HG03460 (cell line): Measurements from ENCODE around the gene SYNE1.

Experiments used
- ATAC-seq: cut with Tn5 transposase; IDR thresholded peaks from one replicate; pipeline ENCODE4 v1.9.1; 2021; ENCODE audit not compliant: unreplicated experiment

The SYNE1 gene

DNA sequence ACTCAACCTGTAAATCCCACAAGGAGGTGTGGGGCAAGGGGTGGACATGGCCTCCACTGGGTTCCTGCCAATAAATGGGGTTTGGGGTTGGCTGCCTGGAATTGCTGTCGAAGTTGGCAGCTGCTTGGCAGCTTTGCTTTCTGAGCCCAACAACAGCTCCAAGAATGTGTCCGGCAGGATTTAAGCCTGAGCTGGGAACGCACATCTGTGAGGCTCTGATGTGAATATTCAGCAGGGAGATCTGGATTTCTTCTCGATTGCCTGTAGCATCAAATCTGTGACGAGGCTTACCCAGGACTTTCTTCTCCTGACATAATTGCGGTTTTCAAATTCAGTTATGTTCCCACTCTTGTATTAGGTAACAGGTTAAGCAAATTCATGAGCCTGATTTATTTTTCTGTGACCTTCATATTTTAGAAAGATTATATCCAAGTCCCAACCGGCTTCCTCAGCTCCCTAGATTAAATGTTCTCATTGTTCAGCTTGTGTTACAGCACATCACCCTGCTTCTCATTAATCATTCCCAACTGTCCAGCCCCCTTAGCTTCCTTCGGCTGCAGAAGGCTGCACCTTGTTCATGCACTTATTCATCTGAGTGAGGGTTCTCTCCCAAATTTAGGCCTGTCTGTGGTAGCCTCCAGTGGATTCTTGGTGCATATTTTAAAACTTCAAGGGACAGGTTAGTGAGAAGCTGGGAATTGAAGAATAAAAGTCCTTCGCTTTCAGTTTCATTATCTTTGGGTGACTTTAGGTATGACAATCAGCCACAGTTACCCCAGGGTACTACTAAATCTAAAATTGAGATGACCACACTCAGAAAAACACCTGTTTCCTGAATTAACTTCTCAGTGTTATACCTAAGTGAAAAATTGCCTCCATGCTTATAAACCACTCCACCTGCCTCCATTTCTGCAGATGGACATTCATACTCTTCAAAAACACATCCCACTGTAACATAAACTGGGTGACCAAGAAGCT, 519.7 kb downstream of the SYNE1 start:
- ATAC-seq: peak; percentile 80

DNA sequence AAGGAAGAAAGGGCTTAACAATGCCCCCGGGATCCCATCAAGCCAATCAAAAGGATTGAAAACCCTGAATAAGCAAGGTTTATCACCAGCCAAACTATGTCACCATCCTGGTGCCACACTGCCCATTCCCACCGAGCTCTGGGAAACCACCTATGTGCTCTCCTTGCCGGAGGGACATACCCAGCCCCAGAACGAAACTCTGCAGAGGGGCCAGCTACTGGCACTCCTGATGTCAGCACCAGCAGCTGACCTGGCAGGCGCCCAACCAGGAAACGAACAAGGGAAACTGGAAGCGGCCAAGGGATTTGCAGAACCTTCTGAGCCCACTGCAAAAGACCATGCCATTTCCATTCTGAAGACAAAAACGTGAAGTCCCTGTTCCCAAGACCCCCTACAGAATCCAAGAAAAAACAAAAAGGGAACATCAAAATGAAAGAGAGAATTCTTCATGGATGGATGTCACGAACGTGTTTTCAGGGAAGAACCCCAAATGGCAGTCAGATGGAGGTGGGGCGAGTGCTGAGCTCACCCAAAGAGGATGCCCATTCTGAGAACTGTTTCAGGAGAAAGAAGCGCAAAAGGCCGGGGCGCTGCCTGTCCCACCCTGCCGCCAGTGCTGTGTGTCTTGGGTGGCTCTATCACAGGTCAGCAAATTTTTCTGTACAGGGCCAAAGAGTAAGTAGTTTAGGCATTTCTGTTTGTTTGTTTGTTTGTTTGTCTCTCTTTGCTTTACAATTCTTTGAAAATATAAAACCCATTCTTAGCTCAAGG, 524.5 kb downstream of the SYNE1 start:
- no peak for ATAC-seq

DNA sequence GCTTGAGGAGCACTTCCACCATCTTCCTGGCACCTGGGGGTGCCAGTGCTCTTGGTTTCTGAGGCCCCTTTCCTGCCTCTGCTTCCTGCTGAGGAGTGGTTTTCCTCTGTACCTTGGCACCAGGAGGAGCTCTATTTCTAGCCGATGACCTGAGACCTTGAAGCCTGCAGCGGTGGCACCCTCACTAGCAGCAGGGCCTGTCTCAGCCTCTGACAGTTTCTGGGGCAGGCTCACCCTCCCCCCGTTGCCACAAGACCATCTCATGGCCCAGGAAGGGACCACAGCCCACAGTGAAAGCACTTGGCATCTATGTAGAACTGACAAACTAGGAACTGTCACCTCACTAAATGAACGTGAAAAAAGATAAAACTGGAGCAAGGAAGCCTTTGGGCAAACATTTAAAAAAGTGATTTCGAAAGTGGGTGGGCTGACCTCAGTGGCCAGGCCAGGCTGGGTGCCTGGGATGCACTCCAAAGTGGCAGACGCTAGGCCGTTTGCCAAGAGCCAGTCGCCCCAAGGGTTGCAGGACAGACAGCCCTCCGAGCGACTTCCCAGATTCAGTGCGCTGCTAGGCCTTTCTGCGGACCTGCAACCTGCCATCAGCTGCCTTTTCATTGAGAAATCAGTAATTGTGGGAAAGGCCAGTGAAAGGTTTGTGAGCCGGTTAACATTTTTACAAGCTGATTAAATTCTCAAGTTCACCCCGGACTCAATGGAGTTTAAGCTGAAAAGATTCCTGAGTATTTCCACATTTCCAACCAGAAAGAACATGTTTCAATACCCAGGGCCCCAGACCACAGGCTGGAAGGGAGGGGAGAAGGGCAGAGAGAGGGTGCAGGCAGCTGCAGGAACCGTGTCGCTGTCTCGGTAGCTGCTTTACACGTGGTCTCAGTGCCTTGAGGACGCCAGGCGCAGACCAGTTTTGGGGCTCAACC, 526.0 kb downstream of the SYNE1 start:
- no peak for ATAC-seq

DNA sequence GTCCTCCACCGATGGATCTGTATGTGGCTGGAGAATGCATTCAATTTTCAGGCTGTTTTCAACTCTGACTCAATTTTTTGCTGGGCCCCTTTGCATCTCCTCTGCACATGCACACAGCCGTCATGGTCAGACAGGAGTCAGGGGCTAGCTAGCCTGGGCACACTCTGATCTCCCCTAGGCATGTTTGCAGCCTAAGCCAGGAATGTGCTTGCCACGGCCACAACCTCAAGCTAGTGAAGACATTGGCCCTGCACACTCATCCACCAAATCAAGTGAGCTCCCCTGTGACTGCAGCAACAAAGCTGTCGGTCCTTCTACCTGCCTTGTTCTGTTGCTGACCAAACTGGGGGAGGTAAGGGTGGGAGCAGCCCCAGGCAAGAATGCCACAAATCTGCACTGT, 529.2 kb downstream of the SYNE1 start:
- ATAC-seq: no peak

DNA sequence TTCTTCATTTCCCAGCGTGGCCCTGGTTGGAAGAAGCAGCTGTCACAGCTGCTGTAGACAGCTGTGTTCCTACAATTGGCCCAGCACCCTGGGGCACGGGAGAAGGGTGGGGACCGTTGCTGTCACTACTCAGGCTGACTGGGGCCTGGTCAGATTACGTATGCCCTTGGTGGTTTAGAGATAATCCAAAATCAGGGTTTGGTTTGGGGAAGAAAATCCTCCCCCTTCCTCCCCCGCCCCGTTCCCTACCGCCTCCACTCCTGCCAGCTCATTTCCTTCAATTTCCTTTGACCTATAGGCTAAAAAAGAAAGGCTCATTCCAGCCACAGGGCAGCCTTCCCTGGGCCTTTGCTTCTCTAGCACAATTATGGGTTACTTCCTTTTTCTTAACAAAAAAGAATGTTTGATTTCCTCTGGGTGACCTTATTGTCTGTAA, 537.0 kb downstream of the SYNE1 start:
- ATAC-seq: no peak

DNA sequence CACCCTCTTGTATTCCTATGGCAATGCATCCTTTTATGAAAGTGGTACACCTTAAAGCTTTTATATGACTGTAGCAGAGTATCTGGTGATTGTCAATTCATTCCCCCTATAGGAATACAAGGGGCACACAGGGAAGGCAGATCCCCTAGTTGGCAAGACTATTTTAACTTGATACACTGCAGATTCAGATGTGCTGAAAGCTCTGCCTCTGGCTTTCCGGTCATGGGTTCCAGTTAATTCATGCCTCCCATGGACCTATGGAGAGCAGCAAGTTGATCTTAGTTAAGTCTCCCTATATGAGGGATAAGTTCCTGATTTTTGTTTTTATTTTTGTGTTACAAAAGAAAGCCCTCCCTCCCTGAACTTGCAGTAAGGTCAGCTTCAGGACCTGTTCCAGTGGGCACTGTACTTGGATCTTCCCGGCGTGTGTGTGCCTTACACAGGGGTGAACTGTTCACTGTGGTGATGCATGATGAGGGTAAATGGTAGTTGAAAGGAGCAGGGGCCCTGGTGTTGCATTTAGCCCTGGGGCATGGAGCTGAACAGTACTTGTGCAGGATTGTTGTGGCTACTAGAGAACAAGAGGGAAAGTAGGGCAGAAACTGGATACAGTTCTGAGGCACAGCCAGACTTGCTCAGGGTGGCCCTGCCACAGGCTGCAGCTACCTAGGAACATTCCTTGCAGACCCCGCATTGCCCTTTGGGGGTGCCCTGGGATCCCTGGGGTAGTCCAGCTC, 537.5 kb downstream of the SYNE1 start:
- no peak for ATAC-seq

DNA sequence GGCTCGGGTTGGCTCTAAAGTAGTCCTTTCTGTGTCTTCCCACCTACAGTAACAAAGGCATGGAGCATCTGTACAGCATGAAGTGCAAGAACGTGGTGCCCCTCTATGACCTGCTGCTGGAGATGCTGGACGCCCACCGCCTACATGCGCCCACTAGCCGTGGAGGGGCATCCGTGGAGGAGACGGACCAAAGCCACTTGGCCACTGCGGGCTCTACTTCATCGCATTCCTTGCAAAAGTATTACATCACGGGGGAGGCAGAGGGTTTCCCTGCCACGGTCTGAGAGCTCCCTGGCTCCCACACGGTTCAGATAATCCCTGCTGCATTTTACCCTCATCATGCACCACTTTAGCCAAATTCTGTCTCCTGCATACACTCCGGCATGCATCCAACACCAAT, 538.5 kb downstream of the SYNE1 start:
- no peak for ATAC-seq

DNA sequence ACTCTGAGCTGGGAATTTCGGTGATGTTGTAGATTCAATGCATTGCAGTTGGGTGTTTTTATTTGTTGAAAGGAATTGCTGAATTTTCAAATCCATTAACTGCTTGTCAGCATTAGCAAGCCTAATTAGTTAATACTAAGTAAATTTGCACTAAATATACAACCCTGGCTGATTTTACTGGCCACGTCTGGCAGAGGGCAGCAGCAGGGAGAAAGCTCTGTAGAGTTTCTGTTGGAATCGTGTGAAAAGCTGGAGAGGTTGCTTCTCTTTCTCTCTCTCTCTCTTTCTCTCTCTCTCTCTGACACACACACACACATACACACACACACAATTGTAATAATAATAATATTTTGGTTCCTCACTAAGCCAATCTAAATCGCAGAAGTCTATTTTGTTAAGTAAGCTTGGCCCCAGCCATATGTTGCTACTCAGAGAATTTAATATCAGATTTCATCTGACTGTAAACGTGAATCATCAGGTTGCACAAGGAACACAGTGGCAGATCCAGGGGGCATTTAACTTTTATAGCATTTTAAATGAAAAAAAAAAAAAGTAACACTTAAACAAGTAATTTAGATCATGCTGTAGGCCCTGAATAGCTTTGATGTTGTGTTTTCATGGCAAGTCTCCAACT, 540.2 kb downstream of the SYNE1 start:
- ATAC-seq: no peak

DNA sequence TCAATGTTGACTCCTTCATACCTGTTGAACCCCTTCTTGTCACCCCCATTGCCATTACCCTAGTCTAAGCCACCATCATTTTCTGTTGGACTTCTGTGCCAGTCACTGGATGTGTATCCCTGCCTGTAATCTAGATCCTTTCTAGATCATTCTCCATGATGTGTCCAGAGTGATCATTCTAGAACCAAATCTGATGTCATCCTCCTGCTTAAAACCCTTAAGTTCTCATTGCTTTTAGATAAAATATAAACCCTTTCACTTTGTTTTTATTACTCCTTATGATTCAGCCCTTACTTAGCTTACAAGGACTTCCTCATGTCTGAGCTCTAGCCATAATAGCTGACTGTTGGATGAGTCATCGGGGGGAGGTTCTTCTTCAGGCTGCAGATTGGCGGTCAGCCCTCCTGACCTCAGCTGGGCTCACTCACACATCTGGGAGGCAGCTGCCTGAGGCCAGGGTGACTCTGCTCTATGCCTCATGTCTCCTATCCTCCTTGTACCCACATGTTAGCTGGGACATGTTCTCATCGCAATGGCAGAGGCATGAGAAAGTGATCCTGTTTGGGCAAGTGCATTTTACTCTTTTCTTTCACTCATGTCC, 542.1 kb downstream of the SYNE1 start:
- no peak for ATAC-seq

DNA sequence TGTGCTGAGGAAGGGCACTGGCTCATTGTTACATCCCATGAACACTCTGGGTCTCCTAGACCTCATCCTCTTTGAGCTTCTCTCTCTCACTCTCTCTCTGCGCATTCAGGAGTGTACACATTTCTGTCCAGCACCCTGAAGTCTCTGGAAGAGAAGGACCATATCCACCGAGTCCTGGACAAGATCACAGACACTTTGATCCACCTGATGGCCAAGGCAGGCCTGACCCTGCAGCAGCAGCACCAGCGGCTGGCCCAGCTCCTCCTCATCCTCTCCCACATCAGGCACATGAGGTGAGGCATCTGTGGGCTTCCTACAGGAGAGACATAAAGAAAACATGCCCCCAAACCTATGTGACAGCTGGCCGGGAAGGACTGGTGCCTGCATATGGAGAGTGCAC, 542.9 kb downstream of the SYNE1 start:
- no peak for ATAC-seq

DNA sequence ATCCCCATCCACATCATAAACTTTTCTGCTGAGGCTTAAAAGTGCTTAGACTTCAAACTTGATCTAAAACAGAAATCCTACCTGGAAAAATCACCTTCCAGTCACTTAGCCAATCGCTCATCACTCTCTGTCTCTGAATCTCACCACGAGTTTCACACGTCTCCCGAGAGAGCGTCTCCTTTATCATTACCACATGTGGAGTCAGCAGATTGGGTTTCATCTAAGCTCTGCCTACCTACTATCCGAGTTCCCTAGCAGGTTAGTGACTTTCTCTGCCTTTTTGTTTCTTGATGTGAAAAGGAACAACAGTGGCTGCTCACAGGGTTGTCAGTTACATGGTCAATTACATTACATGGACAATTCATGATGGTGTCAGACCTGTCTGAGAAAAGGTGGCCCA, 543.5 kb downstream of the SYNE1 start:
- no peak for ATAC-seq

DNA sequence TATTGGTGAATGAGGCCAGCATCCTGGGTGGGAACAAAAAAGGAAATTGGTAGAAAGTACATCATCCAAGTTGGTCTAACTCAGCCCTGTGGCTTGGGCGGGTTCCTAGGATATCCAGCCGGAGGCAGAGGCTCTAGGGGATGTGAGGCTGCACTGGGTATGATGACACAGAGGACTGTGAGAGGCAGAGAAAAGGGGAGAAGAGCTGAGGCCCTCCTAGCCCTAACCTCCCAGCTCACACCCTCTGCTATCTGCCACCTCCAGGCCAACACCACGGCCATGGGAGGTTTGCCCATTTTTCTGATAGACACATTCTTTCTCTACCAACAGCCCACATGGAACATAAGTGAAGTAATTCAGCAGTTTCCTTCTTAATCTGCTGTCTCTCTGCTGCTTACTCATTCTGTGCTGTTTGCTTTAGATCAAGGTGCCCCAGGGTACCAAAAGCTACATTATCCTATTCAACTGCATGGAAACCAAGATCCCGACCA, 545.3 kb downstream of the SYNE1 start:
- ATAC-seq: no peak

DNA sequence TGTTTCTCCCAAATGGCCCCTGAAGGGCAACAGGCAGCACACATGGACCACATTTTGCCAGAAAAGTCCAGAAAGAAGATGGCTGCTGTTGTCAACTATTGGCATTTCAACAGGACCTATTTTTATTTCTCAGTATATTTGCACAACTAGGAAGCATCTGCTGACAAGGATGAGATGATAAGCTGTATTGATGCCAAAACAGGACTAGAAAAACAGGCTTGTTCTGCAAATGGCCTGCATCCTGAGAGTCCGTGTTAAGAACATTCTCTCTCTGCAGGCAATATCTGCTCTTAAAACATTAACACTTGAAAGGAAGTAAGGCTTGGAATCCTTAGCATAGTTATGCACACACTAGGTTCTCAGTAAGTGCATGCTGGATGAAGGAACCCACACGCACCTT, 546.0 kb downstream of the SYNE1 start:
- ATAC-seq: no peak

DNA sequence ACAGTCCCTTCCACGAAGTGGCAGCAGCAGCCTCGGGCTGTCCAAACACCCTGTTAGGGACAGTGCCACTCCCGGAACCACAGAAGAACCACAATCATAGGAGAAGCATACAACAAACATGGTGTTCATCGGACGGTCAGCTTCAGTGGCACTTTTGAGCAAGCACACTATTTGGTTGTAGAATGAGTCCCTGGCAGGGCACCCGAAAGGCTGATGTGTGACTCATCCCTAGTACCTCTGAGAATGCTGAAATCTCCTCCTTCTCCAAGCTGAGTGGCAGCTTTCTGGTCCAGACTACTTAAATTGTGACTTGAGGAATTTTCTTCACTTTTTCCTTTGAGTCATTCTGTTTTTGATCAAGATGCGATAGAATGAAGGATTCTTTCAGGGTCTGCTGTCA, 547.2 kb downstream of the SYNE1 start:
- ATAC-seq: no peak

DNA sequence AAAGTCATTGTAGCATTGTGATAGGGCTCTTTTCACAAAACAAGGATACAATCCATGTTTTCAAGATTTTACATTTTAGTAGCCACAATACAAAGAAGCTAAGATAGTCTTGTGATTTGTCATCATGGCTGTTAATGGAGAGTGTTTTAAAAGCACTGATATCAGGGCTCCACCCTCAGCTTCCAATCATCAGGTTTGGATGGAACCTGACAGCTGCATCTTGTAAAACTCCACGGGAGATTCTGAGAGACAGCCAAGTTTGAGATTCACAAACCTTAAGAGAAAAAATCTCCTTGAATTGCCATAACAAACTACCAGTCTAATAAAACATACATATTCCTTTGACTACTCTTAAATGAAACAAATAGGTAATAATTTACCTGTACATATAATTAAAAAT, 549.5 kb downstream of the SYNE1 start:
- no peak for ATAC-seq

DNA sequence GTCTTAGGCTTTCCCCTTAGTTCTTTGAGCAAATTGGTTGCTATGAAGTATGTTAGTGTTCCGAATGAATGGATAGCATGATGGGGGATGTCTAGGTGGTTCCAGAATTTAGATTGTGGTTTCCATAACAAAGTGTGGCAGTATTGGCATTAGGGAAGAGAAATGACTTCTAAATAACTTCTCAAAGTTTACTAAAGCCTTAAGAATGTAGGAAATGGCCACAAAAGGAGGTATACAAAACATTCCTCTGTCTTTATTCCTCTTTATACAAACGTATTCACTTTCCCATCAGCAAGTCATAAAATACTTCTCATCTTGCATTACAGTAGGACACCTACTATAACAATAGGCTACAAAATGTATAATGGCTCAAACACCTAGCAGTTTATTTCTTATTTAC, 550.1 kb downstream of the SYNE1 start:
- ATAC-seq: no peak

DNA sequence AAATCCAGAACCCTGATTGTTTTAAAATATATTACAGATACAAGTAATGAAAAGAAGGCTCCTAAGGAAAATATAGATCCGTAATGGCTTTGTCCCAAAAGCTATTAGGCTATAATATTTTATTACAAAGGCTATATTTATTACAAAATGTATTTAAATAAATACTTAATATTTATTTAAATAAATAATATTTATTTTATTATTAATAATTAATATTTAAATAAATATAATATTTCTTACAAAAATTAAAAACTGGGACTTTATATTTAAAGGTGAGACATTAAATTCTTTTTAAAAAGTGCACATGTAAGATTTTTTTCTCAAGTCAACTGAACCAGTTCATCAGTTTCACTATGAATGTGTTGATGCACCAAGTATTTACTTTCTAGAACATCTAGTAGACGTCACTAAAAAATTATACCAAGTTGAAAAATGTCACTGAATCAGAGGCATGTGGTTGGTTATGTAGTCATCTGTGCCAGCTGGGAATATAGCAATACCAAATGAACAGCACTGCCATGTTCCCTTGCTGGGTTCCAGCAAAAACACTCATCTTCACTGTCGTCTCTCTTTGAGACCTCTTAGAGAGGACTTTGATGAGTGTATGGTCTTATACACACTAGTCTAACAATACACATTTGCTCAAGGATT, 550.8 kb downstream of the SYNE1 start:
- ATAC-seq: no peak

DNA sequence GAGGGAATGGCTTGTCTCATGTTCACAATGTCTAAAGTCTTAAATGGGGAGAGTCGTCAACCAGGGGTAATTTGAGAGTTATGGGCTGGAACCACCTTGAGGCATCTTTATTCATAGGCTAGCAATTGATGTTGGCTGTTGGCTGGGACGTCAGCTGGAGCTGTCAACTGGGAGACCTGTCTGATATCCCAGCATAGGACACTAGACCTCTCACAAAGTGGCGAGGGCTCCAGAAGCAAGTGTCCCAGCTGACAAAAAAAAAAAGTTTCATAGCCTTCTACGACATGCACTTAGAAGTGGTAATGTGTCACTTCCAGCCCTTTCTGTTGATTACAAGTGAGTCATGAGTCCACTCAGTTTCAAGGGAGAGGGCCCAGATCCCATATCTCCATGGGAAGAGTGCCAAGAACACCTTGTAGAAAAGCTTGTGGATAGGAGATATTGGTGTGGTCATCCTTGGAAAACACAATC, 551.7 kb downstream of the SYNE1 start:
- ATAC-seq: no peak

DNA sequence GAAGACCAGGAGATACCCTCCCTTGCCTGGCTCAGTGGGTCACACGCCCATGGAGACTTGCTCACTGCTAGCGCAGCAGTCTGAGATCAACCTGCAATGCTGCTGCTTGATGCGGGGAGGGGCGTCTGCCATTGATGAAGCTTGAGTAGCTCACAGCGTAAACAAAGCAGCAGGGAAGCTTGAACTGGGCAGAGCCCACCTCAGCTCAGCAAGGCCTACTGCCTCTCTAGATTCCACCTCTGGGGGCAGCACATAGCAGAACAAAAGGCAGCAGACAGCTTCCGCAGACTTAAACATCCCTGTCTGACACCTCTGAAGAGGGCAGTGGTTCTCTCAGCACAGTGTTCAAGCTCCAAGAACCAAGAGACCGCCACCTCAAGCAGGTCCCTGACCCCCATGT, 558.4 kb downstream of the SYNE1 start:
- no peak for ATAC-seq
